Pancreas (tissue), 10 donors: ENCODE data around the gene PLA2G1B. TPM values are rescaled to one million over a fixed set of nuclear protein-coding genes. Genes with fewer than 3 reads are reported as not detected.

Source experiments
- ATAC-seq, 4 donors: fragments of 200-7000 bp; cut with Tn5 transposase; one replicate each; pipeline versions ENCODE4 v1.8.0 to v1.9.1; 2020; ENCODE audit warnings: mild to moderate bottlenecking in 4 of 4, moderate library complexity in 4 of 4
- DNase-seq, 6 donors: peaks; one replicate each; pipeline ENCODE4 v3.0.0-alpha.2; 2020
- FAIRE-seq: peaks from 2 replicates; lab custom pipeline; 2012; peaks lifted over from hg19 to GRCh38; lab: Jason Lieb, UNC
- H3K27ac ChIP-seq, 4 donors: fragments of 200-600 bp; sonication (generic); 1 replicate in 3 of 4; 2 replicates in 1 of 4; pipeline versions ENCODE4 v1.5.0 to v1.8.0; 2020
- H3K27me3 ChIP-seq, 4 donors: fragments of 200-600 bp; one replicate each; pipeline ENCODE4 v1.8.0; 2021
- H3K36me3 ChIP-seq, 3 donors: fragments of 200-600 bp; sonication (generic) in 1 of 3; one replicate each; pipeline versions ENCODE4 v1.5.0 to v1.8.0; 2020 to 2021
- H3K4me1 ChIP-seq, 3 donors: fragments of 200-600 bp; one replicate each; pipeline ENCODE4 v1.8.0; 2021
- H3K4me3 ChIP-seq, 4 donors: fragments of 200-600 bp; sonication (generic) in 2 of 4; one replicate each; pipeline versions ENCODE4 v1.5.0 to v1.8.0; 2020 to 2021
- H3K9me3 ChIP-seq, 4 donors: fragments of 200-600 bp; one replicate each; pipeline ENCODE4 v1.8.0; 2021
- CTCF ChIP-seq, 4 donors: fragments of 200-600 bp; sonication (generic) in 3 of 4; IDR thresholded peaks; one replicate each; pipeline versions ENCODE4 v1.5.0 to v1.8.0; 2021; ENCODE audit warnings: antibody characterized with exemption in 4 of 4
- WGBS, 2 donors: extraction: QIAGEN DNeasy Blood & Tissue Kit; methylation state at CpG; one replicate each; pipeline ENCODE4 v1.1.7; 2013; 5-methylcytosine and 5-hydroxymethylcytosine counted together
- intact Hi-C, 3 donors: fragments of 100-400 bp; cut with DNase I; formaldehyde crosslinking; loops; one replicate each; pipeline versions ENCODE4 v1.11.1 to v1.14.2; 2022
- polyA plus RNA-seq, 2 donors: library from polyadenylated mRNA; stranded (reverse); fragments of 200-250 nt; gene quantifications; one replicate each; pipeline ENCODE4 v1.2.3, GENCODE V29; 2013
- total RNA-seq, 6 donors: library from RNA; stranded (reverse); fragmentation: NEBNext Ultra II Directional in 4 of 6; extraction: Animal tissue kit (Norgen Biotek cat#: 25700) in 4 of 6; gene quantifications; one replicate each; pipeline versions ENCODE4 v1.2.1 to v1.2.4, GENCODE V29; 2021 to 2023
- donor health status: healthy with polysubstance abuse.
- donor health status: DM: no; HTN: no; CAD: no; lungs with moderate emphysema.
- donor health status: DM: no; HTN: no; CAD: no.
- donor health status: control.
- donor health status: control.
- donor health status: Bipolar disorder and iron deficiency.
- donor health status: DM: yes; HTN: yes; CAD: no.
- donor health status: DM: no; HTN: no; CAD: no.
- donor health status: DM: no; HTN: no; CAD: no.
- donor health status: DM: yes; HTN: yes; CAD: no.

The PLA2G1B gene
- total and polyA plus RNA-seq, 8 donors: 4,900 to 12,528 (median 7,707) TPM

GRCh38 chr12:120324841-120325417, 2.6 kb downstream of the PLA2G1B start:
- DNase-seq (peak in 4 of 6 donors; percentile 82 to 91 (median 85)), ATAC-seq (peak; percentile 42 to 58 (median 58)), FAIRE-seq (no peak)
- intact Hi-C loops: no loop called here
- Histone ChIP-seq H3K4me1 (peaks cover 13 to 35% (median 26%) of the 10 kb centered on the region in 3 donors), H3K27ac (peak overlapping the region; percentile 68 to 95 (median 92)), H3K36me3 (peaks cover 0 to 9% (median 0%) of the 10 kb centered on the region in 3 donors), H3K9me3 (no peaks in the 10 kb centered on the region), H3K27me3 (no peaks in the 10 kb centered on the region), H3K4me3 (peak overlapping the region; percentile 41 to 53 (median 46))
- WGBS, 2 donors: 17 to 27% methylated on average over 9 of the region's 9 CpGs
- no peak for TF ChIP-seq CTCF (IDR thresholded peaks at IDR 0.05)

- H3K4me3 ChIP-seq: peak overlapping the region; percentile 3 to 53 (median 28)
- intact Hi-C loops: no loop called here
- H3K9me3 ChIP-seq: no peaks in the 10 kb centered on the region
- ATAC-seq (no peak), FAIRE-seq (no peak), DNase-seq (no peak)
- H3K4me1 ChIP-seq: peaks cover 13 to 39% (median 30%) of the 10 kb centered on the region in 3 donors
- H3K27me3 ChIP-seq: no peaks in the 10 kb centered on the region
- H3K36me3 ChIP-seq: peaks cover 0 to 9% (median 0%) of the 10 kb centered on the region in 3 donors
- peak overlapping the region in 3 of 4 donors; percentile 68 to 95 (median 92) for H3K27ac ChIP-seq
- no peak for TF ChIP-seq CTCF (IDR thresholded peaks at IDR 0.05)
- 39 to 45% methylated on average over 2 of the region's 2 CpGs for WGBS, 2 donors
Measured at GRCh38 chr12:120323772-120324171, 3.8 kb downstream of the PLA2G1B start.

- no peak for TF ChIP-seq CTCF (IDR thresholded peaks at IDR 0.05)
- no peak for FAIRE-seq
- WGBS, 2 donors: 12 to 17% methylated on average over 13 of the region's 13 CpGs
- DNase-seq: peak; percentile 57 to 85 (median 76)
- Histone ChIP-seq H3K4me1 (peaks cover 19 to 36% (median 21%) of the 10 kb centered on the region in 3 donors), H3K9me3 (no peaks in the 10 kb centered on the region), H3K36me3 (peaks cover 0 to 9% (median 0%) of the 10 kb centered on the region in 3 donors), H3K4me3 (peak overlapping the region in 2 of 4 donors; percentile 1 to 51), H3K27ac (peak overlapping the region; percentile 60 to 95 (median 81)), H3K27me3 (no peaks in the 10 kb centered on the region)
- ATAC-seq: peak; percentile 31 to 54 (median 44)
- intact Hi-C loops: no loop called here
Measured at GRCh38 chr12:120321382-120322202, 6.0 kb downstream of the PLA2G1B start.

- Histone ChIP-seq H3K4me1 (peaks cover 26 to 36% (median 28%) of the 10 kb centered on the region in 3 donors), H3K9me3 (no peaks in the 10 kb centered on the region), H3K27ac (peak overlapping the region; percentile 93 to 97 (median 95)), H3K36me3 (no peaks in the 10 kb centered on the region), H3K27me3 (no peaks in the 10 kb centered on the region), H3K4me3 (peak overlapping the region in 3 of 4 donors; percentile 36 to 50 (median 48))
- FAIRE-seq (peak; percentile 98), ATAC-seq (peak; percentile 78 to 94 (median 84)), DNase-seq (peak; percentile 99 to 100 (median 100))
- TF ChIP-seq CTCF (IDR thresholded peaks at IDR 0.05): peak in 2 of 4 donors; percentile 14 to 32
- 2% methylated on average over 42 of the region's 42 CpGs for WGBS, 2 donors
- intact Hi-C loops: no loop called here
Measured at GRCh38 chr12:120317224-120318105, 10.1 kb downstream of the PLA2G1B start.
